Astrocyte (in vitro differentiated cells and primary cell): ENCODE measurements around the gene PARD3B. TPM values are rescaled to one million over a fixed set of nuclear protein-coding genes. Genes with fewer than 3 reads are reported as not detected.

Experiments
- DNase-seq: peaks from one replicate; pipeline ENCODE4 v3.0.0-alpha.2; 2010; ENCODE audit warnings: low read depth
- FAIRE-seq: peaks from 2 replicates; lab custom pipeline; 2011; peaks lifted over from hg19 to GRCh38; lab: Jason Lieb, UNC
- H2AFZ ChIP-seq: 2 replicates; pipeline ENCODE4 v1.6.0; 2012; ENCODE audit warnings: low read depth, low read length, inconsistent platforms
- H3K27ac ChIP-seq: 2 replicates; pipeline ENCODE4 v1.5.1; 2011; ENCODE audit warnings: low read depth, low read length, inconsistent platforms
- H3K27me3 ChIP-seq: 2 replicates; pipeline ENCODE4 v1.6.0; 2011; ENCODE audit warnings: low read length, inconsistent platforms; ENCODE audit not compliant: insufficient read depth
- H3K36me3 ChIP-seq: 2 replicates; pipeline ENCODE4 v1.5.1; 2011; ENCODE audit warnings: low read length, inconsistent platforms; ENCODE audit not compliant: insufficient read depth
- H3K4me1 ChIP-seq: 2 replicates; pipeline ENCODE4 v1.5.1; 2011; ENCODE audit warnings: low read length, inconsistent platforms; ENCODE audit not compliant: insufficient read depth
- H3K4me2 ChIP-seq: 2 replicates; pipeline ENCODE4 v1.6.0; 2012; ENCODE audit warnings: low read length, inconsistent platforms
- H3K4me3 ChIP-seq: 2 replicates; pipeline ENCODE4 v1.5.1; 2011; ENCODE audit warnings: low read depth, mild to moderate bottlenecking, low read length, inconsistent platforms; ENCODE audit not compliant: insufficient read depth
- H3K79me2 ChIP-seq: 2 replicates; pipeline ENCODE4 v1.6.0; 2012; ENCODE audit warnings: mild to moderate bottlenecking, low read length, inconsistent platforms; ENCODE audit not compliant: insufficient read depth
- H3K9ac ChIP-seq: 2 replicates; pipeline ENCODE4 v1.6.0; 2012; ENCODE audit warnings: mild to moderate bottlenecking, low read length, inconsistent platforms
- H3K9me3 ChIP-seq: 2 replicates; pipeline ENCODE4 v1.5.1; 2012; ENCODE audit warnings: low read depth, mild to moderate bottlenecking, low read length, inconsistent platforms; ENCODE audit not compliant: insufficient read depth
- H4K20me1 ChIP-seq: 2 replicates; pipeline ENCODE4 v1.6.0; 2012; ENCODE audit warnings: low read length, inconsistent platforms; ENCODE audit not compliant: insufficient read depth
- H3K27ac Mint-ChIP-seq: one replicate; pipeline ENCODE4 v1.8.0; 2021; ENCODE audit warnings: mild to moderate bottlenecking, mixed read lengths; ENCODE audit not compliant: unreplicated experiment
- H3K27me3 Mint-ChIP-seq: one replicate; pipeline ENCODE4 v1.8.0; 2021; ENCODE audit warnings: low read depth, mixed read lengths; ENCODE audit not compliant: unreplicated experiment
- H3K36me3 Mint-ChIP-seq: one replicate; pipeline ENCODE4 v1.8.0; 2021; ENCODE audit warnings: low read depth, mixed read lengths; ENCODE audit not compliant: unreplicated experiment
- H3K4me1 Mint-ChIP-seq: one replicate; pipeline ENCODE4 v1.8.0; 2021; ENCODE audit warnings: low read depth, mixed read lengths; ENCODE audit not compliant: unreplicated experiment
- H3K4me3 Mint-ChIP-seq: one replicate; pipeline ENCODE4 v1.8.0; 2021; ENCODE audit warnings: mild to moderate bottlenecking, moderate library complexity, mixed read lengths; ENCODE audit not compliant: unreplicated experiment
- H3K9me3 Mint-ChIP-seq: one replicate; pipeline ENCODE4 v1.8.0; 2021; ENCODE audit warnings: mild to moderate bottlenecking, mixed read lengths; ENCODE audit not compliant: unreplicated experiment
- EZH2 ChIP-seq: IDR thresholded peaks from 2 replicates; pipeline ENCODE4 v1.6.1; 2012; ENCODE audit warnings: mild to moderate bottlenecking, low read length, inconsistent platforms; ENCODE audit not compliant: insufficient read depth
- total RNA-seq: library from RNA; stranded (reverse); gene quantifications from 2 replicates; pipeline ENCODE4 v1.2.1, GENCODE V29; 2021
- TF ChIP-seq, protein P1 (sequence below): IDR thresholded peaks from 2 replicates; pipeline ENCODE4 v1.5.1; 2011; ENCODE audit warnings: low read depth, mild to moderate bottlenecking, inconsistent platforms, low read length, moderate library complexity; ENCODE audit not compliant: insufficient read depth

Gene PARD3B
- total RNA-seq, 1 donor from 2014 or later = 6.5 TPM

DNA sequence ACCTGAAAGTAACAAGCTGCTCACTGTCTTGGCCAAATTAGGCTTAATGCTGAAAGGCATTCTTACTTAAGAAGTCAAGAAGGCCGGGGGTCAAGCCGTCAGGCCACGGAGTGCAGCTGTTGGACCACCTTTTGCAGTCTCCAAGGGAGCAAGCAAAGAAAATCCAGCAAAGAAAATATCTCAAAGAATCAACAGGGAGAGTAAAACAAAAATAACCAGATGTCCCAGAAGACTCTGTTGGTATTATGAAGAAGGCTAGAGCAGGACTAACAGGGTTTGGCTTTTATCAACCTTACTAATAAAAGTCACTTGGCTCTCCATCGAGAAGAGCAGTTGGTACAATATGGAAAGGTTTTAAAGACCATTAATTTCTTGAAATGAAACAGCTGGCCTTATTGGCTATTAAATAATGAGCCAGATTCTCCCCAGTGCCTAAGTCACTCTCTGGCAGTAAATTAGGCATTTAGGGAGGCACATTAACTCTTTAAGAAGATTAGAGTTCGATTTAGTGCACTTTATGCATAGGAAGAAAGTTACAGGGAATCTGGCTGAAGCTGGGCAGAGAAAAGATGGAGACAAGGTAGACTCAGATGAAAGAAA, 1026.2 kb downstream of the PARD3B start:
- H3K27me3 ChIP-seq = no peaks in the 10 kb centered on the region
- no peaks in the 10 kb centered on the region for H3K9me3 ChIP-seq
- no peaks in the 10 kb centered on the region for H3K79me2 ChIP-seq
- Mint-ChIP-seq H3K4me3 (no peak overlapping the region), H3K27me3 (no peaks in the 10 kb centered on the region), H3K4me1 (peaks cover 3% of the 10 kb centered on the region), H3K27ac (no peak overlapping the region), H3K9me3 (peaks cover 5% of the 10 kb centered on the region), H3K36me3 (no peaks in the 10 kb centered on the region)
- FAIRE-seq (no peak), DNase-seq (no peak)
- TF ChIP-seq, protein P1, sequence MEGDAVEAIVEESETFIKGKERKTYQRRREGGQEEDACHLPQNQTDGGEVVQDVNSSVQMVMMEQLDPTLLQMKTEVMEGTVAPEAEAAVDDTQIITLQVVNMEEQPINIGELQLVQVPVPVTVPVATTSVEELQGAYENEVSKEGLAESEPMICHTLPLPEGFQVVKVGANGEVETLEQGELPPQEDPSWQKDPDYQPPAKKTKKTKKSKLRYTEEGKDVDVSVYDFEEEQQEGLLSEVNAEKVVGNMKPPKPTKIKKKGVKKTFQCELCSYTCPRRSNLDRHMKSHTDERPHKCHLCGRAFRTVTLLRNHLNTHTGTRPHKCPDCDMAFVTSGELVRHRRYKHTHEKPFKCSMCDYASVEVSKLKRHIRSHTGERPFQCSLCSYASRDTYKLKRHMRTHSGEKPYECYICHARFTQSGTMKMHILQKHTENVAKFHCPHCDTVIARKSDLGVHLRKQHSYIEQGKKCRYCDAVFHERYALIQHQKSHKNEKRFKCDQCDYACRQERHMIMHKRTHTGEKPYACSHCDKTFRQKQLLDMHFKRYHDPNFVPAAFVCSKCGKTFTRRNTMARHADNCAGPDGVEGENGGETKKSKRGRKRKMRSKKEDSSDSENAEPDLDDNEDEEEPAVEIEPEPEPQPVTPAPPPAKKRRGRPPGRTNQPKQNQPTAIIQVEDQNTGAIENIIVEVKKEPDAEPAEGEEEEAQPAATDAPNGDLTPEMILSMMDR = no peak
- no peak for TF ChIP-seq EZH2
- no peaks in the 10 kb centered on the region for H3K36me3 ChIP-seq
- no peak overlapping the region for H3K9ac ChIP-seq
- H3K4me3 ChIP-seq = no peak overlapping the region
- H3K4me2 ChIP-seq = no peak overlapping the region
- no peak overlapping the region for H2AFZ ChIP-seq
- no peaks in the 10 kb centered on the region for H3K4me1 ChIP-seq
- no peaks in the 10 kb centered on the region for H4K20me1 ChIP-seq
- H3K27ac ChIP-seq = no peak overlapping the region

DNA sequence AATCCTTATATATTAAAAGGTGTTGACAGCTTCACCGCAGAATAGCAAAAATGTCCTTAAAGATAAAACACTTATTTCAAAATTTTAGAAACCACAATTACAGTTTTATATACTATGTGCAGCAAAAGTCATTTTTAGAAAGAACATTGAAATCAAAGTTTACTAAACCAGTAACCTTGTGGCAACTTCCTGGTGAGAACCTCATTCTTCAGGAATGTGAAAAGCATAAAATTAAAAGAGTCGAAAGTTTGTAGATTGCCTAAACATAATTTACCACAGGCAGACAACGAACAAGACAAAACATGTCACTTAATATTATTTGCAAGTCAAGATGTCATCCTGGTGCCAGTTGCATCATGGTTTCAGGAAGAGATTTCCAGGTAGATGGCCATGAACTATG, 1028.7 kb downstream of the PARD3B start:
- H3K27me3 Mint-ChIP-seq = no peaks in the 10 kb centered on the region
- Histone ChIP-seq H3K4me2 (no peak overlapping the region), H3K9ac (no peak overlapping the region), H3K9me3 (no peaks in the 10 kb centered on the region), H3K27ac (no peak overlapping the region), H3K4me1 (no peaks in the 10 kb centered on the region), H3K79me2 (no peaks in the 10 kb centered on the region), H3K36me3 (no peaks in the 10 kb centered on the region), H3K4me3 (no peak overlapping the region), H3K27me3 (no peaks in the 10 kb centered on the region), H2AFZ (no peak overlapping the region), H4K20me1 (no peaks in the 10 kb centered on the region)
- H3K4me3 Mint-ChIP-seq = no peak overlapping the region
- no peaks in the 10 kb centered on the region for H3K4me1 Mint-ChIP-seq
- DNase-seq = peak; percentile 1
- H3K36me3 Mint-ChIP-seq = no peaks in the 10 kb centered on the region
- TF ChIP-seq, protein P1 = no peak
- TF ChIP-seq EZH2 = no peak
- no peak overlapping the region for H3K27ac Mint-ChIP-seq
- FAIRE-seq = no peak
- peaks cover 5% of the 10 kb centered on the region for H3K9me3 Mint-ChIP-seq

DNA sequence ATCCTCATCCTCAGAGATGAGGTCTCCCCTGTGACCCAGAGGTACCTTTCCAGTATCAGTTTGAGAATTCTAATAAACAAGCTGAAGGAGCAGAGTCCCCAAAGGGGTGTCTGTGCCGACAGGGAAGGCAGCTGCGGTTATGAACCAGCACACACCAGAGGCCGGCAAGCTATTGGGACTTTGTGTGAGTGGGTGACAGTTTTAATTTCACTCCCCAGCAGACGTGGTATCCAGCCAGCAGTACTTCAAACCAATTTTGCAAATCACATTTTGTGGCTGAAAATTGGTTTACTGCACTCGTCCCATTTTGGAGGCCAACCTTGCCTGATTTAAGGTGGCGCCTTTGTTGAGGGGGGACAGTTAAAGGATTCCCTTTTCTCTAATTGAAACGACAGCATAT, 1034.1 kb downstream of the PARD3B start:
- Mint-ChIP-seq H3K27ac (no peak overlapping the region), H3K36me3 (no peaks in the 10 kb centered on the region), H3K4me3 (no peak overlapping the region), H3K4me1 (peaks cover 5% of the 10 kb centered on the region), H3K9me3 (peaks cover 7% of the 10 kb centered on the region), H3K27me3 (peaks cover 2% of the 10 kb centered on the region)
- FAIRE-seq (no peak), DNase-seq (no peak)
- no peak overlapping the region for H3K27ac ChIP-seq
- no peaks in the 10 kb centered on the region for H3K27me3 ChIP-seq
- no peak overlapping the region for H3K4me3 ChIP-seq
- H2AFZ ChIP-seq = no peak overlapping the region
- no peak overlapping the region for H3K4me2 ChIP-seq
- H3K9ac ChIP-seq = no peak overlapping the region
- no peaks in the 10 kb centered on the region for H3K79me2 ChIP-seq
- no peaks in the 10 kb centered on the region for H4K20me1 ChIP-seq
- no peaks in the 10 kb centered on the region for H3K9me3 ChIP-seq
- TF ChIP-seq, protein P1 = no peak
- TF ChIP-seq EZH2 = no peak
- no peaks in the 10 kb centered on the region for H3K36me3 ChIP-seq
- H3K4me1 ChIP-seq = no peaks in the 10 kb centered on the region
